DMS114 treated with DMSO at 0.1 percent for 48 hours (cell line): ENCODE data around the gene DNAJB4.
"Not testable (repeated sequence)": the region's sequence is repeated elsewhere in the genome, so short reads cannot be mapped to it uniquely, and the experiment has no call there.

ENCODE experiments used
- DNase-seq: peaks from one replicate; lab custom pipeline; 2025; ENCODE audit not compliant: unreplicated experiment; lab: John Stamatoyannopoulos, UW

The DNAJB4 gene

GRCh38 chr1:77990629-77991204, 14.0 kb upstream of the DNAJB4 start:
- DNase-seq = no peak

GRCh38 chr1:77991638-77992037, 13.1 kb upstream of the DNAJB4 start:
- no peak for DNase-seq

DNA sequence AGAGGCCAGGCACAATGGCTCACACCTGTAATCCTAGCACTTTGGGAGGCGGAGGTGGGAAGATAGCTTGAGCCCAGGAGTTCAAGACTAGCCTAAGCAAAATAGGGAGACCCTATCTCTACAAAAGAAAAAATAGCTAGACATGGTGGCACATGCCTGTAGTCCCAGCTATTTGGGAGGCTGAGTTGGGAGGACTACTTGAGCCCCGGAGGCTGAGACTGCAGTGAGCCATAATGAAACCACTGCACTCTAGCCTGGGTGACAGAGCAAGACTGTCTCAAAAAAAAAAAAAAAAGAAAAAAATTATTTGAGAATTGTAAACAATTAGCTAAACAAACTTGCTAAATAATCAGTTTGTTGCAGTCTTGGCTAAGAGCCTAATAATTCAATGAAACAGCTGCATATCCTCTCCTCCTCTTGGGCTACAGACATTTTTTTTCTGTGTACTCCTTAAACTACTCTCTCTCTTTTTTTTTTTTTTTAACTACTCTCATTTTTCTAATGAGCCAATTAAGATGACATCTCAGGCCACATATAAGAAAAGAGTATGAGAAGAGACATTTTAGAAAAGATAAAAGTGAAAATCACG, 10.5 kb upstream of the DNAJB4 start:
- no peak for DNase-seq

GRCh38 chr1:77996734-77997133, 8.0 kb upstream of the DNAJB4 start:
- no peak for DNase-seq

GRCh38 chr1:78000536-78000935, 4.2 kb upstream of the DNAJB4 start:
- DNase-seq = not testable (repeated sequence)

- no peak for DNase-seq
These were observed 1.5 kb upstream of the DNAJB4 start for GRCh38 chr1:78003070-78003746.

GRCh38 chr1:78003882-78004718, 639 bp upstream of the DNAJB4 start:
- peak; percentile 89 for DNase-seq

DNA sequence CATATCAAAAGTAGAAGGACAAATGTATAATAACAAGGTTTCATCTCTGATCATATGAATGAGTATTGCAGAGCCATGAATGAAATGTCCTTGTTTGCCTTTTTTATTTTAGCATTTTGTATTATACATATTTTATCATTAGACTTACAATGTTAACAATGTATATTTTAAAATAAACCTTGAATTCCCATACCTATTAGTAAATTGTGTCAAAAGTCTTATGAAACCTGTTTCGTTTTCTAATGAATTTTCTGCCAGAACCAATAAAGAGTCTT, 646 bp downstream of the DNAJB4 start:
- no peak for DNase-seq

DNA sequence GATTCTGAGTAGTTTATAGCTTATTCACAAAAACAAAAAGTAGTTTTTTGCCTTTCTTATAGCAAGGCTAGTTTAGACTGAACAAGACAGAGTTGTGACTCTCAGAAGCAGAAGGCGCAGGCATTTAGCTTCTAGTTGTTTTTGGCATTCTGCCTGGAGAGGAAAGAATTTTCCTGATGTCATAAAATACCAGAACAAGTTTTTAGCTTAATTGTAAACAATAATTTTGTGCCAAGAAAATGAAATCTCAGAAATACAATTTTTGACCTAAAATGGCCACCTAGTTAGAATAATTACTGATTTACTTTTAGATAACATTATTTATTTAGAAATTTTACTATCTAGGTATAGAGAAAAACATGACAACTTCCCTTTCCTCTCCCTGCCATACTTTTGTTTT, 1.0 kb downstream of the DNAJB4 start:
- DNase-seq = peak; percentile 39

DNA sequence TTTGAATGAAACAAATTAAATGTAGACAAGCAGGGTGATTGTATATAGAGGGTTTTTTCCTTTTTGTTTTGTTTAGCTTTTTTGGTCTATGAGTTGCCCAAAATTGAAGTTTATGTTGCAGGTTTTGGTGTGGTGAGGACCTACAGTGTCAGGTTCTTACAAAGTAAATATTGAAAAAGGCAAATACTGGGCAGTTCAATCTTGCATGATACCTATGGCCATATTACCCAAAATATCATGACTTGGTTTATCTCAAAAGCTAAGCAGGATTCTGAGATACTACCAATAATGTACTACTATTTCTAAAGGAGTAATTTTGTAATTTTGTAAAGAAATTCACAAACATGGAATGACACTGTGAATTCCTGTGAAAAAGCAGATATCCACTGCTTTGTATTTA, 1.8 kb downstream of the DNAJB4 start:
- no peak for DNase-seq

DNA sequence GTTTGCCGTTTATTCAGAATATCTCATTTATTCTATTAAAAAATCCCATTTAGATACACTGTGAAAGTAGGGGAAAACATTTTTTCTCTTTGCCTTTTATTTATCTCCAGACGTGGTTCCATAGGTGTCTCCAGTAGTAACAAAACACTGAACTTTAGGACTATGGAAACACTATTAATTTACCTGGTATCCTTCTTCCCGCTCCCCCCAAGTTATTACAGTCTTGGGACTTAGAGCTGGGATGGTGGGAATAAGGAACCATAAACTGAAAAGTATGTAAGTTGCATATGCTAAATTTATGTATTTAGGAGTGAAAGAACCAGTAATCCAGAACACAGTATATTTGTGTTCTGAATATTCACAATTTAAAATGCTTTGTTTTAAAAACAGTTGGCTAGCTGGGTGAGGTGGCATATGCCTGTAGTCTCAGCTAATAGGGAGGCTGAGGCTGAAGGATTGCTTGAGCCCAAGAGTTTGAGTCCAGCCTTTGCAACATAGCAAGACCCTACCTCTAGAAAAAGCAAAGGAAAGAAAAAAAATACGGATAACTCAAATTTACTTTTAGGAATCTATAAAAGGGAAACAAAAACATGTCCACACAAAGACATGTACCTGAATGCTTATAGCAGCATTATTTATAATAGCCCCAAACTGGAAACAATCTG, 3.1 kb downstream of the DNAJB4 start:
- no peak for DNase-seq

DNA sequence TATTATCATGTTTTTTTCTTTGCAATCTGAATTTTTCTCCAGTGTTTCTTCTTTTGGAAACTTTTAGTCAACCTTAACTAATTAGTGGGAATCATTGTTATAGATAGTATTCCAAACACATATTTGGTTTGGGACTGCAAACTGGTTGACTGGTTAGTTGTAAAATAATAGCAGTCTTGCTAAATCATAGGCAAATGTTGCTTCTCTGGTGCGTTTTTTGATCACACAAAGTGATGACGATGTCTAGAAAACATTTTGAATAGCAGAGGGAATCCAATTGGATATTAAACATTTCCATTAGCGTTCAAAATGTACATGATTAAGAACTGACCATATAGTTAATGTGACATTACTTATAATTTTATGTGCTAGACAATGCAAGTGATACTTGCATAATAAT, 4.5 kb downstream of the DNAJB4 start:
- no peak for DNase-seq

GRCh38 chr1:78009836-78010235, 5.1 kb downstream of the DNAJB4 start:
- DNase-seq = no peak

DNA sequence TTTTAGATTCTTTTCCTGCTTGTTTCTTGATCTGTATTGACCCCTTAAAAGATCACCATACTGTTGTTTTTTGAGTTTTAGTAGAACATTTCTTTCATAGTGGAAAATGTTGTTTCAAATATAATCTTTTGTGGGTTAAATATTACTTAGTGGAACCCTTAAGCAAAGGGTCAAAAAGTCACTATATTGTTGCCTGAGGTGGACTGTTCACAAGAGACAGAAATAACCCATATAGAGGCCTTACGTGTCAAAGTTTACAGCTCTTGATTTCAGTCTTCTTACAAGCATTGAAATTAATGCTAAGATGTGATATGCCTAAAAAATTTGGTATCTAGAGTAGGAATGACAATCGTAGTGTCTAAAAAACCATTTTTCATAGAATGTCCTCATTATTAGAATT, 6.3 kb downstream of the DNAJB4 start:
- no peak for DNase-seq

DNA sequence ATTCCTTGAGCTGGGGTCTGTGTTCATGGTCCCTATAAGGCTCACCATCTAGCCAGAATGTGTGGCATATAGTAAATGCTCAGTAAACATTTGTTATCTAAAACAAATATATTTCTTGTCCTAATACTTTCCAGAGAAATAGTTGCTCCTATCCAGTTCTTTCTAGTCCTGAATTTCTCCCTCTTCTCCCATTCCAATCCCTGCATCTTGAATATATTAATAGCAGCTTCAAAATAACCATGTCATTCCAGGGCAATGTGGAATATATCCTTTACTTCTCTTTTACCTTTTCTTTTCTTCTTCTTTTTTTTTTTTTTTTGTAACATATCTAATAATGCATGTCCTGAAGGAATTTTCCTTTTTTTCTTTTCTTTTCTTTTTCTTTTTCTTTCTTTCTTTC, 10.4 kb downstream of the DNAJB4 start:
- DNase-seq = no peak

GRCh38 chr1:78019024-78019423, 14.3 kb downstream of the DNAJB4 start:
- DNase-seq = no peak

GRCh38 chr1:78021134-78021533, 16.4 kb downstream of the DNAJB4 start:
- not testable (repeated sequence) for DNase-seq

- no peak for DNase-seq
These were observed 25.1 kb downstream of the DNAJB4 start for GRCh38 chr1:78029793-78030192.

GRCh38 chr1:78032996-78033796, 28.5 kb downstream of the DNAJB4 start:
- DNase-seq = no peak

- no peak for DNase-seq
These were observed 29.0 kb downstream of the DNAJB4 start for GRCh38 chr1:78033797-78034172.

DNA sequence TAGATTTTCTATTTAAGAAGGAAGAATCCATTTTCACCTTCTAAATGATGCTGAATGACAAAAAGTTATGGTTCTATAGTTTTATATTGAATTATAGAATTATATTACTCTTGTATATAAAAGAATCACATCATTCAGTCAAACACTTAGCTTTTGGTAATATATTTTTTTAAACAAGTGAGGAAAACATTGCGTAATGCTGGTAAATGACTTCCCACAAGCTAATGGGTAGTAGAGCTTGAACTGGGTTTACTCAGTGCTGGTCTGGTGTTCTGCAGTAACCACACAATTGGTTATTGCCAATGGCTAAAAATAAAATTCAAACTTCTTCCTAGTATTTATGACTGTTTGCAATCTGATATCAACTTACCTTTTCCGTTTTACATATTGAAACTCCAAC, 30.4 kb downstream of the DNAJB4 start:
- no peak for DNase-seq
